LNCaP clone FGC (cell line): ENCODE measurements around the gene ZNF536.

Experiments
- DNase-seq: peaks from one replicate; pipeline ENCODE4 v3.0.0-alpha.2; 2011; ENCODE audit warnings: low read depth
- H3K4me3 ChIP-seq: 2 replicates; pipeline ENCODE4 v1.5.1; 2011; ENCODE audit warnings: mild to moderate bottlenecking, low read depth, low read length, control low read depth
- TF ChIP-seq, protein P1 (sequence below): IDR thresholded peaks from 2 replicates; pipeline ENCODE4 v1.5.1; 2012; ENCODE audit warnings: mild to moderate bottlenecking; ENCODE audit not compliant: control insufficient read depth, insufficient read depth; ENCODE audit errors: extremely low read depth

ZNF536 gene

DNA sequence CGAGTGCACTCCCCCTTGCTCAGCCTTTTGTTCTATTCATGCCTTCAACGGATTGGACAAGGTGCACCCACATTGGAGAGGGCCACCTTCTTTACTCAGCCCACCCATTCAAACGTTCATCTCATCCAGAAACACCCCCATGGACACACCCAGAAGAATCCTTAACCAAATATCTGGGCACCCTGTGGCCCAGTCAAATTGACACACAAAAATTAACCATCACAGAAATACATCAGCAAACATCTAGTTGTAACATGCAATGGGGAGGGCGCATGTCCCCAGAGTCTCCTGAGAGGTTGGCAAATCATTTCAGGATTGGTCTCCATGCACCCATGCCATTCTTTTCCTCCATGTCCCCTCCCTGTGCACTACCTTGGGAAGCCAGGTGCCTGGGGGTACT lies 167.1 kb downstream of the ZNF536 start:
- DNase-seq: no peak
- TF ChIP-seq, protein P1, sequence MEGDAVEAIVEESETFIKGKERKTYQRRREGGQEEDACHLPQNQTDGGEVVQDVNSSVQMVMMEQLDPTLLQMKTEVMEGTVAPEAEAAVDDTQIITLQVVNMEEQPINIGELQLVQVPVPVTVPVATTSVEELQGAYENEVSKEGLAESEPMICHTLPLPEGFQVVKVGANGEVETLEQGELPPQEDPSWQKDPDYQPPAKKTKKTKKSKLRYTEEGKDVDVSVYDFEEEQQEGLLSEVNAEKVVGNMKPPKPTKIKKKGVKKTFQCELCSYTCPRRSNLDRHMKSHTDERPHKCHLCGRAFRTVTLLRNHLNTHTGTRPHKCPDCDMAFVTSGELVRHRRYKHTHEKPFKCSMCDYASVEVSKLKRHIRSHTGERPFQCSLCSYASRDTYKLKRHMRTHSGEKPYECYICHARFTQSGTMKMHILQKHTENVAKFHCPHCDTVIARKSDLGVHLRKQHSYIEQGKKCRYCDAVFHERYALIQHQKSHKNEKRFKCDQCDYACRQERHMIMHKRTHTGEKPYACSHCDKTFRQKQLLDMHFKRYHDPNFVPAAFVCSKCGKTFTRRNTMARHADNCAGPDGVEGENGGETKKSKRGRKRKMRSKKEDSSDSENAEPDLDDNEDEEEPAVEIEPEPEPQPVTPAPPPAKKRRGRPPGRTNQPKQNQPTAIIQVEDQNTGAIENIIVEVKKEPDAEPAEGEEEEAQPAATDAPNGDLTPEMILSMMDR: no peak
- no peak overlapping the region for H3K4me3 ChIP-seq

- TF ChIP-seq, protein P1: no peak
These were observed 167.8 kb downstream of the ZNF536 start for GRCh38 chr19:30539981-30540380.

DNA sequence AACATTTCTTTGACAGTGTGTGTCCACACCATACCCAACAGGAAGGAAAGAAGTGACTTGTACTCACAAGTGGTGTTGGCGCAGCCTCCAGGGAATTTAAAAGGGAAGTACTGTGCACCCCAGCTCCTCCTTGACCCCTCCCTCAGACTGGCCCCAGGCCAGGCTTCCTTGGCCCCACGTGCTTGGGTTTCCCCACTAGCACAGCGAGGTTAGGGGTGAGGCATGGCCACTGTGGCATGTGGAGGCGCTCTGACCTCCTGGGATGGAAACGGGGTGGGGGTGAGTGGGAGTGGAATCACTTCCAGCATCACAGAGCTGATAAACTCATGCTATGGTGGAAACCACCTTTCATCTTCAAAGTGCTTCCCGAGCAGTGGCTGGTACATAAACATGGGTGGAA lies 168.6 kb downstream of the ZNF536 start:
- TF ChIP-seq, protein P1: no peak
- no peak for DNase-seq
- no peak overlapping the region for H3K4me3 ChIP-seq

More at GRCh38 chr19:30539981-30540380, 167.8 kb downstream of the ZNF536 start:
- no peak for DNase-seq
- no peak overlapping the region for H3K4me3 ChIP-seq

DNA sequence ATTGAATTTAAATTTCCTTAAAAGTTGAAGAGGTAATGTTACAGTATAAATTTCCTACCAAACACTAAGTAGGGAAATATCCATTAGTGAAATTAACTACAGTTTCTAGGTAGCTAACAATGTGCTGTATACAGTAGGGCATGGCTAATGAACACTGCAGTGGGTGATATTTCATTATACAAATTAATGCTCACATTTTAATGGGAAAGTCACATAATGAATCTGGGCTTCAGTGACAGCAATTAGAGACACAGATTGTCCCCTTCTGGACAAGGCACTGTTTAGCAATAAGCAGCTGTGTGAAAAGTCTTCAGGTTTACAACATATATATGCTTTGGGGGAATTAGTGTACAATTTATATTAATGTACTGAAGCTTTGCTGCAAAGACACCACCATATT lies 169.4 kb downstream of the ZNF536 start:
- no peak for DNase-seq
- TF ChIP-seq, protein P1: no peak
- H3K4me3 ChIP-seq: no peak overlapping the region

DNA sequence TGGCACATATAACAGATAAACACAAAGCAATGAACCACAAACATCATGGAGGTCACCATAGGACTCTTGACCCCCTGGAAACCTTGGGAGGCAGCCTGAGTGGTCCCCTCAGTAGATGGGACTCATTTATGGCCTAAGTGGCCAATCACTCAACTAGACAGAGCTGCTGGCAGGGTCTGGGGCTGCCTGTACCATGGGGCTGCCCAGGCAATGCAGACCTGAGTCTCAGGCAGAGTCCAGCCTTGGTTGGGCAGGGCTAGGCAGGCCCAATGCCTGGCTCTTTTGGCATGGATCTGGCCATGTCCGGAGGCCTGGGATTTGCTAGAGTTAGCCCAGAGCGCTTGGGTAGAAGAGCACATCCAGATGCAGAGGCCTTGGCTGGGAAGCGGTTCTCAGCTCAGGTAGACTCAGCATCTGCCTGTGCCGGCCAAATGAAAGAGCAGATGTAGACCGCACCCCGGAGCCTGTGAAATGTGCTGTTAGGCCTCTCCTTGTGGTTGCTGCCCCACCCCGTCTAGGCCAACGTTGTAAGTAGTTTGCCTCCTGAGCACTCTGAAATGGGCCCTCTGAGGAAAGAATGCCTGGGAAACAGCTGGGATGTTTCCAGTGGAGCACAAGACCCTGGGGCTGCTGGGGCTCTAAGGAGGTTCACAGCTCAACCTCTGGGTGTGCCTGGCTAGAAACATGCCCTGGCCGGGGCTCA lies 171.2 kb downstream of the ZNF536 start:
- H3K4me3 ChIP-seq: no peak overlapping the region
- TF ChIP-seq, protein P1: no peak
- no peak for DNase-seq

DNA sequence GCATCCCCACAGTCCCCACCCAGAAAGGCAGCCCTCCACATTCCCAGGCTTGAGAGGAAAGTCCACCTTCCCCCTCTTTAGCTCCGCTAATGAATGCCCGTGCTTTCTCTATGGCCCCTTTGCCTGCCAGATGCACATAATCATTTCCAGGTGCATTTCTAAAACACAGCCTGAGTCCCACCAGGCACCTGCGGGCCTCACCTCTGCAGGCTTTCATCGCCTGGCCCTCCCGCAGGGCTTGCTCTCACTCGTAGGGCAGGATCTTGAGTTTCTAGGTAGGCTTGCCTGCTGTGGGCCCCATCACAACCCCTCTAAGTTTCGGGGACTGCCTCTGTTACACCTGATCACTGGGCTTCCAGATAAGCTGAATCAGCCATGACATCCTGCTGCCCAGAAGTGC lies 173.6 kb downstream of the ZNF536 start:
- no peak for DNase-seq
- TF ChIP-seq, protein P1: no peak
- no peak overlapping the region for H3K4me3 ChIP-seq

DNA sequence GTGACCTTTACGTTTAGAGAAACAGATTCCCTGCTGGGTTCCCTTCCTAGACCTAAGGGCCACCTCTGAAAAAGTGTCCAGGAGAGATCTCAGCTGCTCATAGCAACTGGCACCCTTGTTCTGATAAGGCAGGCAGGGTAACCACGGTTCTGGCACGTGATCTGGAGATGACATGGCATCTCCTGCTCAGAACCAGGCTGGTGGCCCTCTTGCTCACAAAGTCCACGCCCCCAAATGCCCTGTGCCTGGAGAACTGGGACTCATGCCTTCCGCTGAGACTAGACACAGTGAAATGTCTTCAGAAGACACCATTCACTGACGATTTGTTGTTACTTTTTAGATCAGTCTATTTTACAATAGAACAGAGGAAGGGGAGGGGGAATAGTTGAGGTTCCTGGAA lies 174.1 kb downstream of the ZNF536 start:
- TF ChIP-seq, protein P1: no peak
- H3K4me3 ChIP-seq: no peak overlapping the region
- DNase-seq: no peak
